DOHH2 (cell line): ENCODE results near the gene ZMIZ1.

Experiments
- H3F3A ChIP-seq: fragments of 200-600 bp; sonication (generic), shearing (Covaris generic); 2 replicates; pipeline ENCODE4 v1.6.0; 2016; ENCODE audit warnings: antibody characterized with exemption, mild to moderate bottlenecking; ENCODE audit not compliant: control insufficient read depth, insufficient read depth
- H3K27ac ChIP-seq: fragments of 200-600 bp; sonication (generic); 2 replicates; pipeline ENCODE4 v1.5.1; 2014; ENCODE audit warnings: low read depth, mild to moderate bottlenecking, low read length, moderate library complexity
- H3K27me3 ChIP-seq: fragments of 200-600 bp; sonication (generic); 2 replicates; pipeline ENCODE4 v1.6.1; 2014; ENCODE audit warnings: mild to moderate bottlenecking, low read length, mixed read lengths; ENCODE audit not compliant: control insufficient read depth
- H3K36me3 ChIP-seq: fragments of 200-600 bp; sonication (generic); 2 replicates; pipeline ENCODE4 v1.6.1; 2014; ENCODE audit warnings: mild to moderate bottlenecking, low read length, moderate library complexity, mixed read lengths; ENCODE audit not compliant: control insufficient read depth
- H3K4me1 ChIP-seq: fragments of 200-600 bp; sonication (generic); 2 replicates; pipeline ENCODE4 v1.6.1; 2014; ENCODE audit warnings: mild to moderate bottlenecking, low read length, mixed read lengths; ENCODE audit not compliant: control insufficient read depth
- H3K4me2 ChIP-seq: fragments of 200-600 bp; sonication (generic); 2 replicates; pipeline ENCODE4 v1.6.0; 2014; ENCODE audit warnings: mild to moderate bottlenecking, low read length, moderate library complexity
- H3K4me3 ChIP-seq: fragments of 200-600 bp; sonication (generic); 2 replicates; pipeline ENCODE4 v1.5.1; 2014; ENCODE audit warnings: mild to moderate bottlenecking, low read length, mixed read lengths
- H3K79me2 ChIP-seq: fragments of 200-600 bp; sonication (generic); 2 replicates; pipeline ENCODE4 v1.6.1; 2014; ENCODE audit warnings: mild to moderate bottlenecking, low read length, mixed read lengths; ENCODE audit not compliant: control insufficient read depth
- H3K9me2 ChIP-seq: fragments of 200-600 bp; sonication (generic); replicated peaks from 2 replicates; pipeline ENCODE4 v1.6.1; 2014; ENCODE audit warnings: mild to moderate bottlenecking, low read length, mixed read lengths; ENCODE audit not compliant: control insufficient read depth
- H3K9me3 ChIP-seq: fragments of 200-600 bp; sonication (generic); 2 replicates; pipeline ENCODE4 v1.6.1; 2014; ENCODE audit warnings: antibody characterized with exemption, low read length, mixed read lengths; ENCODE audit not compliant: control insufficient read depth, insufficient read depth
- H4K20me1 ChIP-seq: fragments of 200-600 bp; sonication (generic); 2 replicates; pipeline ENCODE4 v1.6.0; 2014; ENCODE audit warnings: low read depth, mild to moderate bottlenecking, antibody characterized with exemption, low read length, moderate library complexity; ENCODE audit not compliant: control insufficient read depth, insufficient read depth
- EZH2phosphoT487 ChIP-seq: fragments of 200-600 bp; sonication (generic); IDR thresholded peaks from 2 replicates; pipeline ENCODE4 v1.6.1; 2017; ENCODE audit warnings: borderline replicate concordance, mild to moderate bottlenecking, antibody characterized with exemption, low read length, moderate library complexity, mixed read lengths
- TF ChIP-seq, protein P1 (sequence below): fragments of 200-600 bp; sonication (generic); IDR thresholded peaks from one replicate; pipeline ENCODE4 v1.5.1; 2014; ENCODE audit warnings: antibody characterized with exemption, mild to moderate bottlenecking, low read depth, low read length; ENCODE audit not compliant: poor library complexity, severe bottlenecking

ZMIZ1 gene

GRCh38 chr10:79074732-79075131 lies 6.0 kb downstream of the ZMIZ1 start:
- TF ChIP-seq, protein P1, sequence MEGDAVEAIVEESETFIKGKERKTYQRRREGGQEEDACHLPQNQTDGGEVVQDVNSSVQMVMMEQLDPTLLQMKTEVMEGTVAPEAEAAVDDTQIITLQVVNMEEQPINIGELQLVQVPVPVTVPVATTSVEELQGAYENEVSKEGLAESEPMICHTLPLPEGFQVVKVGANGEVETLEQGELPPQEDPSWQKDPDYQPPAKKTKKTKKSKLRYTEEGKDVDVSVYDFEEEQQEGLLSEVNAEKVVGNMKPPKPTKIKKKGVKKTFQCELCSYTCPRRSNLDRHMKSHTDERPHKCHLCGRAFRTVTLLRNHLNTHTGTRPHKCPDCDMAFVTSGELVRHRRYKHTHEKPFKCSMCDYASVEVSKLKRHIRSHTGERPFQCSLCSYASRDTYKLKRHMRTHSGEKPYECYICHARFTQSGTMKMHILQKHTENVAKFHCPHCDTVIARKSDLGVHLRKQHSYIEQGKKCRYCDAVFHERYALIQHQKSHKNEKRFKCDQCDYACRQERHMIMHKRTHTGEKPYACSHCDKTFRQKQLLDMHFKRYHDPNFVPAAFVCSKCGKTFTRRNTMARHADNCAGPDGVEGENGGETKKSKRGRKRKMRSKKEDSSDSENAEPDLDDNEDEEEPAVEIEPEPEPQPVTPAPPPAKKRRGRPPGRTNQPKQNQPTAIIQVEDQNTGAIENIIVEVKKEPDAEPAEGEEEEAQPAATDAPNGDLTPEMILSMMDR = no peak
- TF ChIP-seq EZH2phosphoT487 = no peak
- no peaks in the 10 kb centered on the region for H3F3A ChIP-seq
- no peak overlapping the region for H3K4me2 ChIP-seq
- no peak overlapping the region for H3K4me3 ChIP-seq
- peaks cover 19% of the 10 kb centered on the region; the same call in 1 of the 2 replicates for H4K20me1 ChIP-seq
- no peaks in the 10 kb centered on the region for H3K36me3 ChIP-seq
- H3K9me3 ChIP-seq = no peaks in the 10 kb centered on the region
- H3K79me2 ChIP-seq = no peaks in the 10 kb centered on the region
- H3K9me2 ChIP-seq = no peaks in the 10 kb centered on the region
- H3K27me3 ChIP-seq = peaks cover 78% of the 10 kb centered on the region
- H3K4me1 ChIP-seq = peaks cover 12% of the 10 kb centered on the region
- no peak overlapping the region for H3K27ac ChIP-seq

- no peaks in the 10 kb centered on the region for H3K9me3 ChIP-seq
- H3F3A ChIP-seq = no peaks in the 10 kb centered on the region
- peaks cover 10% of the 10 kb centered on the region for H3K4me1 ChIP-seq
- H3K36me3 ChIP-seq = no peaks in the 10 kb centered on the region
- H3K4me2 ChIP-seq = no peak overlapping the region
- H3K79me2 ChIP-seq = no peaks in the 10 kb centered on the region
- H4K20me1 ChIP-seq = peaks cover 19% of the 10 kb centered on the region; the same call in 1 of the 2 replicates
- peaks cover 75% of the 10 kb centered on the region for H3K27me3 ChIP-seq
- no peaks in the 10 kb centered on the region for H3K9me2 ChIP-seq
- no peak overlapping the region for H3K4me3 ChIP-seq
- no peak overlapping the region for H3K27ac ChIP-seq
- TF ChIP-seq, protein P1 = no peak
- no peak for TF ChIP-seq EZH2phosphoT487
Measured at GRCh38 chr10:79075418-79075817, 6.7 kb downstream of the ZMIZ1 start.

DNA sequence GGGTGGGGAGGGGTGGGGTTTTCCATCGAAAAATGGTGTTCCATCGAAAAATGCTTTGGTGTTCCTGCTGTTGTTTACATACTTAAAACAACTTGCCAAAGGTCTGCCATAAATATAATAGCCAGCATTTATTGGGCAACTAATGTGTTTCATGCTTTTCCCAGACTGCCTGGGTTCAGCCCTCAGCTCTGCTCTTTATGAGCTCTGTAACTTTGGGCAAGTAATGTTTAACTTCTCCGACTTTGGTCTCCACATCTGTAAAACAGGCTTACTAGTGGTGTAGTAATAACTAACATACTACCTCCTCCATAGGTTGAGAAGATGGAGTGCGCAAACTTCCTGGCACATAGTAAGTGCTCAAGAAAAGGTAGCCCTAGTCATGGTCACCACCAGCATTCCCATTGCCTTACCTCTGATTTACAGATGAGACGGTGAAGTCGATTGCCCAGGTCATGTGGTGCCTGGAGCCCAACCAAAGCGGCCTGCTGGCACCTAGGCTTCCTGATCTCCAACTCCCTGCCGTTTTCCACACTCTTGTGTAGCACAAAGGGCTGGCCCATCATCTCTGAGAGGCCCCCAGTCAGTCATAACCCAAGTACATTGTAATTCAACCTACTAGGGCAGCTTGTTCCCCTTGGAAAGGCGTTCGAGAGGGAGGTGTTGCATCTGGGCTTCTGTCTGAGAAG lies 8.9 kb downstream of the ZMIZ1 start:
- Histone ChIP-seq H3K27me3 (peaks cover 53% of the 10 kb centered on the region), H3K4me1 (peaks cover 7% of the 10 kb centered on the region), H3K9me2 (no peaks in the 10 kb centered on the region), H4K20me1 (0 out of 2 replicates have a peak, but pooled peaks cover 6% of the 10 kb centered on the region), H3K36me3 (no peaks in the 10 kb centered on the region), H3K4me3 (no peak overlapping the region), H3F3A (no peaks in the 10 kb centered on the region), H3K9me3 (no peaks in the 10 kb centered on the region), H3K27ac (no peak overlapping the region), H3K4me2 (no peak overlapping the region), H3K79me2 (no peaks in the 10 kb centered on the region)
- TF ChIP-seq, protein P1 = no peak
- TF ChIP-seq EZH2phosphoT487 = no peak
